ENCODE results near the gene OR1J1.

Gene OR1J1

GRCh38 chr9:122445155-122445749, 32.5 kb downstream of the OR1J1 start:
- no peak for DNase-seq

- no peak for DNase-seq
Observed at GRCh38 chr9:122444041-122444733, 33.5 kb downstream of the OR1J1 start.

- no peak for DNase-seq
Observed at GRCh38 chr9:122442568-122442967, 35.2 kb downstream of the OR1J1 start.

All from T-helper 1 cell (primary cell).